ENCODE measurements around the gene NSMF.

DNA sequence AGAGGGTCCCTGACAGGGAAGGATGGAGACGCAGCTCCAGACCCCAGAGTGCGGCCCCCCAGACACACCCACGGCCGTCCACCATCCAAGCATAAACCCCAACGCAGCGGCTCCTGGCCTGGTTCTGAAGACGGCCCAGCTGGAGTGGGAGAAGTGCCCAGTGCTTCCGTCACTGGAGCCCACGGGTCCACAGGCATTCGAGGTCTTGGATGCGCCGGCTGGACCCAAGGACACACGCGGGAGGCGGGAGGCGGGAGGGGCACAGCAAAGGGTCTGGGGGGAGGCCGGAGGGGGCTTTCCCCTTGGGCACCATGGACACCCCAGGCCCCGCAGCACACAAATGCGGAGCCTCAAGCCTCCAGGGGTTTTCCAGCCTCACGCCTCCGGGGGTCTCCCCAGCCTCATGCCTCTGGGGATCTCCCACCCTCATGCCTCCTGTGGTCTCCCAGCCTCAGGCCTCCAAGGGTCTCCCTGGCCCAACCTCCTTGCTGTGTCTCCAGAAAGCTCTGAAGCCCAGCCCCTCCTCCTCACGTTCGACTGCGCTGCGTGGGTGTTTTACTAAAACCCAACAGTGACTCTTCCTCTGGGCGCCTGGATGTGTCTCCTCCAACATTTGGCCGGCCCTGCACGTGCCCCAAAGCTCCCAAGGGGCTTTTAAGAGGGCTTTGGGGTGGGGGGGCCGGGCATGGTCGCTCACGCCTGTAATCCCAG is 51.4 kb downstream of the NSMF start:
- TF ChIP-seq, protein P1, sequence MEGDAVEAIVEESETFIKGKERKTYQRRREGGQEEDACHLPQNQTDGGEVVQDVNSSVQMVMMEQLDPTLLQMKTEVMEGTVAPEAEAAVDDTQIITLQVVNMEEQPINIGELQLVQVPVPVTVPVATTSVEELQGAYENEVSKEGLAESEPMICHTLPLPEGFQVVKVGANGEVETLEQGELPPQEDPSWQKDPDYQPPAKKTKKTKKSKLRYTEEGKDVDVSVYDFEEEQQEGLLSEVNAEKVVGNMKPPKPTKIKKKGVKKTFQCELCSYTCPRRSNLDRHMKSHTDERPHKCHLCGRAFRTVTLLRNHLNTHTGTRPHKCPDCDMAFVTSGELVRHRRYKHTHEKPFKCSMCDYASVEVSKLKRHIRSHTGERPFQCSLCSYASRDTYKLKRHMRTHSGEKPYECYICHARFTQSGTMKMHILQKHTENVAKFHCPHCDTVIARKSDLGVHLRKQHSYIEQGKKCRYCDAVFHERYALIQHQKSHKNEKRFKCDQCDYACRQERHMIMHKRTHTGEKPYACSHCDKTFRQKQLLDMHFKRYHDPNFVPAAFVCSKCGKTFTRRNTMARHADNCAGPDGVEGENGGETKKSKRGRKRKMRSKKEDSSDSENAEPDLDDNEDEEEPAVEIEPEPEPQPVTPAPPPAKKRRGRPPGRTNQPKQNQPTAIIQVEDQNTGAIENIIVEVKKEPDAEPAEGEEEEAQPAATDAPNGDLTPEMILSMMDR (IDR thresholded peaks at IDR 0.05), result no peak
- TF ChIP-seq POLR2A (IDR thresholded peaks at IDR 0.05) (no peak), EP300 (IDR thresholded peaks at IDR 0.05) (no peak)
